H1 (cell line): ENCODE results near the gene RARB. TPM values are rescaled to one million over a fixed set of nuclear protein-coding genes. Genes with fewer than 3 reads are reported as not detected.

ENCODE experiments used
- CTCF ChIA-PET: fragments of 300-600 bp; sonication (Branson Sonifier 250); formaldehyde crosslinking; loops from one replicate; lab custom pipeline; 2021; ENCODE audit not compliant: partially characterized antibody; lab: Charles Lee
- POLR2A ChIA-PET: fragments of 300-600 bp; sonication (Branson Sonifier 250); formaldehyde crosslinking; loops from one replicate; lab custom pipeline; 2021; ENCODE audit warnings: inconsistent platforms; ENCODE audit not compliant: partially characterized antibody; lab: Charles Lee
- DNase-seq, 2 experiments: peaks; one replicate each; pipeline versions ENCODE4 v3.0.0 to v3.0.0-alpha.2; 2010 to 2022; ENCODE audit warnings: low spot score in 2 of 2, low read depth in 1 of 2, mixed read lengths in 1 of 2
- FAIRE-seq: peaks from 2 replicates; lab custom pipeline; 2011; peaks lifted over from hg19 to GRCh38; lab: Jason Lieb, UNC
- H2AFZ ChIP-seq: 2 replicates; pipeline ENCODE4 v1.8.1; 2012; ENCODE audit warnings: low read length, inconsistent platforms
- H2AK5ac ChIP-seq: 2 replicates; pipeline ENCODE4 v1.6.1; 2013; ENCODE audit warnings: low read depth, low read length
- H2BK120ac ChIP-seq: replicated peaks from 2 replicates; pipeline ENCODE3; 2013; ENCODE audit warnings: low read depth, low read length, inconsistent platforms
- H2BK12ac ChIP-seq: 2 replicates; pipeline ENCODE4 v1.6.1; 2013; ENCODE audit warnings: low read depth, low read length
- H2BK15ac ChIP-seq: 2 replicates; pipeline ENCODE4 v1.6.1; 2013; ENCODE audit warnings: low read length
- H2BK20ac ChIP-seq: 2 replicates; pipeline ENCODE4 v1.6.1; 2013; ENCODE audit warnings: low read length
- H2BK5ac ChIP-seq: 2 replicates; pipeline ENCODE4 v1.6.1; 2013; ENCODE audit warnings: low read depth, low read length
- H3K14ac ChIP-seq: 2 replicates; pipeline ENCODE4 v1.6.1; 2013; ENCODE audit warnings: inconsistent platforms; ENCODE audit not compliant: insufficient read length
- H3K18ac ChIP-seq: 2 replicates; pipeline ENCODE4 v1.6.1; 2013; ENCODE audit warnings: low read length; ENCODE audit errors: extremely low read depth
- H3K23ac ChIP-seq: 2 replicates; pipeline ENCODE4 v1.6.1; 2013; ENCODE audit warnings: inconsistent platforms; ENCODE audit not compliant: insufficient read length
- H3K23me2 ChIP-seq: 2 replicates; pipeline ENCODE4 v1.6.1; 2013; ENCODE audit warnings: low read depth, low read length
- H3K27ac ChIP-seq: 2 replicates; pipeline ENCODE4 v1.6.1; 2011; ENCODE audit warnings: low read depth, low read length, inconsistent platforms
- H3K27me3 ChIP-seq, 4 experiments: replicated peaks in 1 of 4; 1 replicate in 1 of 4; 2 replicates in 3 of 4; pipeline versions ENCODE4 v1.6.1 to v1.8.1; 2011 to 2013; ENCODE audit warnings: low read length in 3 of 4, mild to moderate bottlenecking in 3 of 4, inconsistent platforms in 2 of 4, mixed read lengths in 2 of 4, moderate library complexity in 1 of 4; ENCODE audit not compliant: control insufficient read depth in 3 of 4, insufficient read depth in 3 of 4; ENCODE audit errors: extremely low read depth in 1 of 4
- H3K36me3 ChIP-seq, 4 experiments: 2 replicates each; pipeline versions ENCODE4 v1.6.1 to v1.8.1; 2011 to 2013; ENCODE audit warnings: mild to moderate bottlenecking in 4 of 4, low read length in 3 of 4, moderate library complexity in 2 of 4, control low read depth in 1 of 4, inconsistent platforms in 1 of 4; ENCODE audit not compliant: insufficient read depth in 4 of 4, control insufficient read depth in 2 of 4
- H3K4ac ChIP-seq: replicated peaks from 2 replicates; pipeline ENCODE3; 2013; ENCODE audit warnings: low read length, low read depth, mixed read lengths, inconsistent platforms; ENCODE audit not compliant: insufficient read length
- H3K4me1 ChIP-seq, 4 experiments: replicated peaks in 1 of 4; 1 replicate in 1 of 4; 2 replicates in 3 of 4; pipeline versions ENCODE4 v1.6.1 to v1.8.1; 2011 to 2013; ENCODE audit warnings: low read length in 3 of 4, inconsistent platforms in 2 of 4, mixed read lengths in 1 of 4; ENCODE audit not compliant: insufficient read depth in 4 of 4, control insufficient read depth in 3 of 4
- H3K4me2 ChIP-seq, 2 experiments: 2 replicates each; pipeline versions ENCODE4 v1.6.1 to v1.8.1; 2011 to 2013; ENCODE audit warnings: low read depth in 2 of 2, low read length in 2 of 2, control low read depth in 1 of 2, inconsistent platforms in 1 of 2, mild to moderate bottlenecking in 1 of 2; ENCODE audit not compliant: insufficient read depth in 1 of 2
- H3K4me3 ChIP-seq, 4 experiments: fragments of 200-600, 300-600 bp in 1 of 4; sonication (generic), shearing (Covaris generic), sonication (Bioruptor Twin) in 1 of 4; 2 replicates each; pipeline versions ENCODE4 v1.5.1 to v1.8.1; 2011 to 2016; ENCODE audit warnings: low read length in 4 of 4, low read depth in 3 of 4, control low read depth in 2 of 4, inconsistent platforms in 2 of 4, mild to moderate bottlenecking in 2 of 4, mixed read lengths in 1 of 4, moderate library complexity in 1 of 4; ENCODE audit not compliant: insufficient read depth in 2 of 4; ENCODE audit errors: extremely low read depth in 1 of 4
- H3K56ac ChIP-seq: replicated peaks from 2 replicates; pipeline ENCODE3; 2013; ENCODE audit warnings: low read depth, mild to moderate bottlenecking, mixed read lengths, low read length, inconsistent platforms; ENCODE audit not compliant: insufficient read length
- H3K79me1 ChIP-seq: 2 replicates; pipeline ENCODE4 v1.6.1; 2013; ENCODE audit warnings: low read depth, low read length, control low read depth
- H3K79me2 ChIP-seq, 2 experiments: 2 replicates each; pipeline versions ENCODE4 v1.6.1 to v1.8.1; 2012 to 2013; ENCODE audit warnings: low read length in 2 of 2, mild to moderate bottlenecking in 2 of 2, inconsistent platforms in 1 of 2; ENCODE audit not compliant: insufficient read depth in 2 of 2, control insufficient read depth in 1 of 2
- H3K9ac ChIP-seq, 4 experiments: replicated peaks in 1 of 4; 1 replicate in 1 of 4; 2 replicates in 3 of 4; pipeline versions ENCODE4 v1.6.1 to v1.8.1; 2011 to 2013; ENCODE audit warnings: low read depth in 3 of 4, low read length in 3 of 4, control low read depth in 2 of 4, mild to moderate bottlenecking in 2 of 4, moderate library complexity in 2 of 4, inconsistent platforms in 1 of 4; ENCODE audit errors: extremely low read depth in 1 of 4
- H3K9me3 ChIP-seq, 2 experiments: 2 replicates each; pipeline versions ENCODE4 v1.6.1 to v1.8.1; 2012 to 2013; ENCODE audit warnings: mild to moderate bottlenecking in 2 of 2, moderate library complexity in 2 of 2, control low read depth in 1 of 2, inconsistent platforms in 1 of 2, low read depth in 1 of 2, low read length in 1 of 2, mixed read lengths in 1 of 2; ENCODE audit not compliant: insufficient read depth in 2 of 2
- H4K20me1 ChIP-seq, 2 experiments: replicated peaks in 1 of 2; 2 replicates each; pipeline versions ENCODE3 to v1.8.1; 2011 to 2013; ENCODE audit warnings: inconsistent platforms in 2 of 2, low read length in 2 of 2, mild to moderate bottlenecking in 1 of 2; ENCODE audit not compliant: insufficient read depth in 2 of 2, control insufficient read depth in 1 of 2
- H4K5ac ChIP-seq: 2 replicates; pipeline ENCODE4 v1.6.1; 2013; ENCODE audit warnings: low read length, low read depth, mixed read lengths, inconsistent platforms; ENCODE audit not compliant: insufficient read length
- H4K8ac ChIP-seq: 2 replicates; pipeline ENCODE4 v1.8.0; 2013; ENCODE audit warnings: mild to moderate bottlenecking, moderate library complexity, low read length, inconsistent platforms; ENCODE audit not compliant: insufficient read depth; ENCODE audit errors: extremely low read depth
- H4K91ac ChIP-seq: replicated peaks from 2 replicates; pipeline ENCODE3; 2013; ENCODE audit warnings: low read length, mixed read lengths, inconsistent platforms; ENCODE audit not compliant: insufficient read length
- CHD1 ChIP-seq: IDR thresholded peaks from 2 replicates; pipeline ENCODE4 v1.6.1; 2012; ENCODE audit warnings: low read depth, low read length, improper control_type of control experiment
- CTCF ChIP-seq, 3 experiments: IDR thresholded peaks; 1 replicate in 2 of 3; 2 replicates in 1 of 3; pipeline versions ENCODE4 v1.5.1 to v1.6.1; 2011; ENCODE audit warnings: low read length in 3 of 3, mild to moderate bottlenecking in 3 of 3, inconsistent platforms in 2 of 3, low read depth in 1 of 3, moderate library complexity in 1 of 3; ENCODE audit not compliant: insufficient read depth in 1 of 3; ENCODE audit errors: control extremely low read depth in 1 of 3
- POLR2A ChIP-seq, 2 experiments: IDR thresholded peaks; 1 replicate in 1 of 2; 2 replicates in 1 of 2; pipeline ENCODE4 v1.6.1; 2011; ENCODE audit warnings: low read depth in 2 of 2, low read length in 2 of 2, mild to moderate bottlenecking in 2 of 2; ENCODE audit errors: control extremely low read depth in 1 of 2
- SP2 ChIP-seq: IDR thresholded peaks from 2 replicates; pipeline ENCODE4 v1.6.1; 2012; ENCODE audit warnings: mild to moderate bottlenecking, low read length, inconsistent platforms
- SP4 ChIP-seq: IDR thresholded peaks from 2 replicates; pipeline ENCODE4 v1.6.1; 2012; ENCODE audit warnings: low read length, inconsistent platforms
- TEAD4 ChIP-seq: IDR thresholded peaks from 2 replicates; pipeline ENCODE4 v1.6.1; 2012; ENCODE audit warnings: low read depth, low read length, inconsistent platforms, mixed read lengths
- YY1 ChIP-seq: IDR thresholded peaks from 2 replicates; pipeline ENCODE4 v1.6.1; 2011; ENCODE audit warnings: low read depth, mild to moderate bottlenecking, low read length
- WGBS, 2 experiments: shearing (Covaris generic) in 1 of 2; methylation state at CpG; one replicate each; pipeline versions ENCODE4 v1.1.6 to v1.1.7; 2013 to 2015; ENCODE audit warnings: low lambda C conversion rate in 2 of 2, mixed read lengths in 2 of 2, inconsistent platforms in 1 of 2, low coverage in 1 of 2, missing lambda C conversion rate in 1 of 2; ENCODE audit not compliant: insufficient replicate concordance in 2 of 2, insufficient coverage in 1 of 2, insufficient read length in 1 of 2; ENCODE audit errors: extremely low coverage in 1 of 2, missing lambda C conversion rate in 1 of 2; 5-methylcytosine and 5-hydroxymethylcytosine counted together
- polyA plus RNA-seq, 7 experiments: library from polyadenylated mRNA; depleted of rRNA in 3 of 7; stranded (reverse) in 5 of 7; unstranded in 2 of 7; fragments of >200 nt in 5 of 7; fragments of 200-250 nt in 2 of 7; gene quantifications; 1 replicate in 5 of 7; 2 replicates in 1 of 7; 4 replicates in 1 of 7; pipeline versions ENCODE4 v1.2.1 to v1.2.3, GENCODE V29; 2011 to 2013; ENCODE audit warnings: missing spikeins in 2 of 7, mixed read lengths in 2 of 7
- total RNA-seq: library from RNA; stranded (reverse); fragmentation: NEBNext Ultra II Directional; extraction: Animal tissue kit (Norgen Biotek cat#: 25700); gene quantifications from 2 replicates; pipeline ENCODE4 v1.2.1, GENCODE V29; 2021
- TF ChIP-seq, protein P1 (sequence below): IDR thresholded peaks from 2 replicates; pipeline ENCODE4 v1.6.1; 2012; ENCODE audit warnings: inconsistent platforms

Gene RARB
- total and polyA plus RNA-seq, 2 of the 8 experiments (the other 6 are each of a cell fraction or from before 2014, with no cell fraction given) = 0.15 to 0.22 TPM

GRCh38 chr3:25418596-25418995, 9.5 kb upstream of the RARB start:
- no peak overlapping the region for H3K18ac ChIP-seq
- no peaks in the 10 kb centered on the region for H3K27me3 ChIP-seq
- no peak overlapping the region for H2BK5ac ChIP-seq
- no peak overlapping the region for H2BK12ac ChIP-seq
- H3K79me1 ChIP-seq = no peaks in the 10 kb centered on the region
- WGBS, 2 experiments = 92% methylated on average over 1 of the region's 1 CpG; no CpG with 5 or more reads in 1 of the 2 experiments
- no peak overlapping the region for H2BK15ac ChIP-seq
- H3K56ac ChIP-seq = no peak overlapping the region
- H3K27ac ChIP-seq = no peak overlapping the region
- H4K20me1 ChIP-seq = no peaks in the 10 kb centered on the region
- TF ChIP-seq YY1 (no peak), CTCF (IDR thresholded peaks at IDR 0.05; ENCODE audit: control extremely low read depth in 1 of 3, insufficient read depth in 1 of 3, low read depth in 1 of 3, low read length in 3 of 3) (no peak), TEAD4 (no peak), SP4 (no peak), CHD1 (no peak), SP2 (no peak), POLR2A (IDR thresholded peaks at IDR 0.05; ENCODE audit: control extremely low read depth in 1 of 2, low read depth in 2 of 2, low read length in 2 of 2) (no peak)
- TF ChIP-seq, protein P1, sequence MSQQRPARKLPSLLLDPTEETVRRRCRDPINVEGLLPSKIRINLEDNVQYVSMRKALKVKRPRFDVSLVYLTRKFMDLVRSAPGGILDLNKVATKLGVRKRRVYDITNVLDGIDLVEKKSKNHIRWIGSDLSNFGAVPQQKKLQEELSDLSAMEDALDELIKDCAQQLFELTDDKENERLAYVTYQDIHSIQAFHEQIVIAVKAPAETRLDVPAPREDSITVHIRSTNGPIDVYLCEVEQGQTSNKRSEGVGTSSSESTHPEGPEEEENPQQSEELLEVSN = no peak
- ChIA-PET CTCF (interaction anchor here (0.6 to 1.0 kb wide), 3 partner anchors 15 to 703 kb away, joined by 3 read pairs; no protein-coding TSS in a partner anchor), POLR2A (interaction anchor here (0.6 kb wide), 1 partner anchor 69 kb away, joined by 3 read pairs; no protein-coding TSS in a partner anchor)
- H3K4me3 ChIP-seq = no peak overlapping the region
- H3K36me3 ChIP-seq = peaks cover 0 to 2% (median 0%) of the 10 kb centered on the region in 4 experiments; a peak in 1 of 8 replicates
- H3K9ac ChIP-seq = no peak overlapping the region
- H3K23me2 ChIP-seq = peaks cover 4% of the 10 kb centered on the region; the same call in 1 of the 2 replicates
- no peak overlapping the region for H3K23ac ChIP-seq
- no peak overlapping the region for H3K4me2 ChIP-seq
- no peak overlapping the region for H2BK20ac ChIP-seq
- H3K14ac ChIP-seq = no peak overlapping the region
- DNase-seq = no peak
- H2AK5ac ChIP-seq = no peak overlapping the region
- H4K5ac ChIP-seq = no peak overlapping the region
- no peak for FAIRE-seq
- no peak overlapping the region for H4K91ac ChIP-seq
- H3K79me2 ChIP-seq = no peaks in the 10 kb centered on the region
- no peak overlapping the region for H3K4ac ChIP-seq
- peaks cover 9 to 11% of the 10 kb centered on the region in 2 experiments; a peak in 3 of 4 replicates for H3K9me3 ChIP-seq
- H2AFZ ChIP-seq = no peak overlapping the region
- H3K4me1 ChIP-seq = peaks cover 7 to 17% (median 12%) of the 10 kb centered on the region in 4 experiments; a peak in 6 of 7 replicates
- no peak overlapping the region for H2BK120ac ChIP-seq
- no peak overlapping the region for H4K8ac ChIP-seq
